ENCODE measurements around the gene ADGRB3.

ADGRB3 gene

GRCh38 chr6:68634726-68635411 lies at the start of gene ADGRB3:
ADGRB3 (plus strand) TSS chr6:68635282; CDS start chr6:68638676, 3,394 bp downstream.
- DNase-seq (ENCODE audit: insufficient read length, low spot score) = peak; percentile 48
- FAIRE-seq = peak; percentile 65

GRCh38 chr6:68593558-68593957 lies 41.5 kb upstream of the ADGRB3 start:
- FAIRE-seq = no peak

GRCh38 chr6:68597642-68598041 lies 37.4 kb upstream of the ADGRB3 start:
- DNase-seq (ENCODE audit: insufficient read length, low spot score) (no peak), FAIRE-seq (no peak)

More at GRCh38 chr6:68593558-68593957, 41.5 kb upstream of the ADGRB3 start:
- no peak for DNase-seq (ENCODE audit: insufficient read length, low spot score)

GRCh38 chr6:68615938-68616337 lies 19.1 kb upstream of the ADGRB3 start:
- DNase-seq (ENCODE audit: insufficient read length, low spot score) = no peak

GRCh38 chr6:68625998-68626397 lies 9.1 kb upstream of the ADGRB3 start:
- FAIRE-seq = no peak
- DNase-seq (ENCODE audit: insufficient read length, low spot score) = no peak

More at GRCh38 chr6:68615938-68616337, 19.1 kb upstream of the ADGRB3 start:
- FAIRE-seq = no peak

GRCh38 chr6:68628161-68628560 lies 6.9 kb upstream of the ADGRB3 start:
- DNase-seq (ENCODE audit: insufficient read length, low spot score) = no peak
- FAIRE-seq = no peak

- no peak for FAIRE-seq
- no peak for DNase-seq (ENCODE audit: insufficient read length, low spot score)
These were observed 2.3 kb upstream of the ADGRB3 start for GRCh38 chr6:68632734-68633133.

GRCh38 chr6:68633281-68633971 lies 1.7 kb upstream of the ADGRB3 start:
- DNase-seq (ENCODE audit: insufficient read length, low spot score) (no peak), FAIRE-seq (no peak)

GRCh38 chr6:68633972-68634725 lies 933 bp upstream of the ADGRB3 start:
- DNase-seq (ENCODE audit: insufficient read length, low spot score) (no peak), FAIRE-seq (no peak)

GRCh38 chr6:68635412-68635705 lies 277 bp downstream of the ADGRB3 start:
- DNase-seq (ENCODE audit: insufficient read length, low spot score) (no peak), FAIRE-seq (no peak)

- FAIRE-seq (no peak), DNase-seq (ENCODE audit: insufficient read length, low spot score) (no peak)
These were observed 828 bp downstream of the ADGRB3 start for GRCh38 chr6:68635706-68636513.

- DNase-seq (ENCODE audit: insufficient read length, low spot score) (no peak), FAIRE-seq (no peak)
These were observed 1.6 kb downstream of the ADGRB3 start for GRCh38 chr6:68636666-68637065.

GRCh38 chr6:68637071-68637470 lies 2.0 kb downstream of the ADGRB3 start:
- DNase-seq (ENCODE audit: insufficient read length, low spot score) (no peak), FAIRE-seq (no peak)

- FAIRE-seq (no peak), DNase-seq (ENCODE audit: insufficient read length, low spot score) (no peak)
These were observed 2.7 kb downstream of the ADGRB3 start for GRCh38 chr6:68637782-68638181.

- DNase-seq (ENCODE audit: insufficient read length, low spot score) (no peak), FAIRE-seq (no peak)
These were observed 3.3 kb downstream of the ADGRB3 start for GRCh38 chr6:68638230-68638900.

GRCh38 chr6:68639211-68639610 lies 4.1 kb downstream of the ADGRB3 start:
- DNase-seq (ENCODE audit: insufficient read length, low spot score) (no peak), FAIRE-seq (no peak)

- FAIRE-seq (no peak), DNase-seq (ENCODE audit: insufficient read length, low spot score) (no peak)
These were observed 4.9 kb downstream of the ADGRB3 start for GRCh38 chr6:68639826-68640490.

- FAIRE-seq (no peak), DNase-seq (ENCODE audit: insufficient read length, low spot score) (no peak)
These were observed 5.4 kb downstream of the ADGRB3 start for GRCh38 chr6:68640491-68640835.

GRCh38 chr6:68641172-68641571 lies 6.1 kb downstream of the ADGRB3 start:
- no peak for FAIRE-seq
- no peak for DNase-seq (ENCODE audit: insufficient read length, low spot score)

GRCh38 chr6:68642081-68642480 lies 7.0 kb downstream of the ADGRB3 start:
- no peak for FAIRE-seq

More at GRCh38 chr6:68642081-68642480, 7.0 kb downstream of the ADGRB3 start:
- no peak for DNase-seq (ENCODE audit: insufficient read length, low spot score)

Data from HTR-8/SVneo (cell line).